Retina (tissue), 1 donor: ENCODE results near the gene PHOSPHO2.
A peak's percentile ranks its signal among the peaks of the same experiment; 100 is the strongest.

ENCODE experiments used
- DNase-seq: peaks from one replicate; pipeline ENCODE4 v3.0.0-alpha.2; 2016

PHOSPHO2 gene, protein sequence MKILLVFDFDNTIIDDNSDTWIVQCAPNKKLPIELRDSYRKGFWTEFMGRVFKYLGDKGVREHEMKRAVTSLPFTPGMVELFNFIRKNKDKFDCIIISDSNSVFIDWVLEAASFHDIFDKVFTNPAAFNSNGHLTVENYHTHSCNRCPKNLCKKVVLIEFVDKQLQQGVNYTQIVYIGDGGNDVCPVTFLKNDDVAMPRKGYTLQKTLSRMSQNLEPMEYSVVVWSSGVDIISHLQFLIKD

DNA sequence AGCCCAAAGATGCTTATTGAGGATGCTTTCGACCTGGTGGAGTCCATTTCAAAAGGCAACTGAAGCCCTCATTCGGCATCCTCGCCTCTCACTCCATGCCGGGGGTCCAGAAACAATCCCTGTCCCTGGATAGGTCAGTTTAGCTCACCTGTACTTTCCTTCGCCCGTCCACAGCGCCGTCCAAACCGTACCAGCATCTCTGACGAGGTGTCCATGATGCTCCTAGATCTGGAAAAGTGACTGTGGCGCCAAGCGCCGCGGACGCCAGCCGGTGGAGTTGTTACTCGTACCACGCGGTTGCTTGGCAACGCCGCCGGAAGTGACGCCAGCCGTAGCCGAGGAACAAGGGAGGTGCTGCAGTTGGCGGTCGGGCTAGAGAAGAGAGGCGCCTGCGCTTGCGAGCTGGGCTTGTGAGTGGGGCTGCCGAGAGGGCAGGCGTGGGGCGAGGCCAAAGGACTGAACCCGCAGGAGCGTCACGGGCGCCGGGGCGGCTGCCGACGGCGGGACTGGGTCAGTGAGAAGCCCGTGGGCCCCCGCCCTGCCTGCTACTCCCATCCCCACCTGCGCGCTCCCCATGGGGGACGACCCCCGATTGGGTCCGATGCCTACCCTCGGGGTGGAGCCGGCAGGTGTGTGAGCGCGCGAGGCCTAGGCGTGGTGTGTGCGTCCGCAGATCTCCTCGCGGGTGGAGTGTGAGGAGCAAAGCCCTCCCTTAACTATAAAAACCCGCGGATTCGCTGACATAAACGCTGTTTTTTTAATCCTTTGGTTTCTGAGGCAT is at the start of gene PHOSPHO2, which contains the start of gene CFAP210:
Gene PHOSPHO2, plus strand, starts transcription at position 357 of the 781 bp plus-strand sequence. CDS start 6,503 bp downstream, outside the sequence.
Gene CFAP210, minus strand, starts transcription at position 293 of the 781 bp plus-strand sequence. Its CDS starts 78 bp downstream, at position 215.
- DNase-seq: peak; percentile 98

DNA sequence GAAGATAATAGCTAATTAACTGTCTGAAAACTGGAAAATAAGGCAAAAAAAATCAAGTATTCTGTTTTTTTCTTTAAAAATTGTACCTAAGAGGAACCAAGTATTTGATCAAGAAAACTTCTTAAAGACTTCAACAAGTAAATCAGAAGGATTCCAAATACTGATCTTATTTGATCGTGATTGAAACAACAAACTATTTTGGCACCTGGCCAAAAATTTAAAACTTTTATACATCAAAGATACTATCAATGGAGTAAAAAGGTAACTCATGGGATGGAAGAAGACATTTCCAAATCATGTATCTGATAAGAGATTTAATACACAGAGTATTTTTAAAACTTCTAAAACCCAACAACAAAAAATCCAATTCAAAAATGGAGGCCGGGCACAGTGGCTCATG is 46.8 kb upstream of the PHOSPHO2 start:
- no peak for DNase-seq

DNA sequence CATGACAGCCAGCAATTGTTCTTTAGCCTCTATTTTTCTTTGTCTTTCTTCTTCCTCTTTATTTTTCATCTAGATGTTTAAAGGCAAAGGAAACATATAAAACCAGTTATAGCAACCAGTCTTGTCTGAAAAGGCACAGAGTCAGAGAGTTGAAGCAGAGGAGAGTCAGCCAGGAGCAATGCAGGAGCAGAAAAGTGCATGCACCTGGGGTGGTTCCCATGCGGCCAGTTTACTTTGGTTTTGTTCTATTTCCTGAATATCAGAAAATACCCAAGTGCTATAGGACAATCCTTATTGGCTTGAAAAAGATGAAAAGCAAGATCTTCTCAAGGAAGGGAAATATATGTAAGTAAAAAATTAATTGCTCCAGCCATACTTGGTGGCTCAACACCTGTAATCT is 45.0 kb upstream of the PHOSPHO2 start:
- no peak for DNase-seq

DNA sequence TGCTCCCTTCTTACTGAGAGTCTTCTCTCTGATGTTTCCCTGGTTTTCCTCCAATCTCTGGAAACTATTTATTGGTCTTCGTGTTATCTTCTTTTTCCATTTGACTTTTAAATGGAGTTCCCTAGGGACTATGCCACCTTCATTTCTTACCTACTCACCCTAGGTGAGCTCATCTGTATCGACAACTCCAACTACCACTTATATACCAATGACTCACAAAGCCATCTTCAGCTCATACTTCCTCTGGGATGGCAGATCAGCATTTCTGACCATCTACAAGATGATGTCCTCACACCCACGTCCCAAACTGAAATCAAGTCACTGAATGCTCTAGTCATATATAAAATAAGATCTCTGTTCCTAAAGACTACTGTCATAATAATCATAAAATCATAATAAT is 40.6 kb upstream of the PHOSPHO2 start:
- DNase-seq: no peak

DNA sequence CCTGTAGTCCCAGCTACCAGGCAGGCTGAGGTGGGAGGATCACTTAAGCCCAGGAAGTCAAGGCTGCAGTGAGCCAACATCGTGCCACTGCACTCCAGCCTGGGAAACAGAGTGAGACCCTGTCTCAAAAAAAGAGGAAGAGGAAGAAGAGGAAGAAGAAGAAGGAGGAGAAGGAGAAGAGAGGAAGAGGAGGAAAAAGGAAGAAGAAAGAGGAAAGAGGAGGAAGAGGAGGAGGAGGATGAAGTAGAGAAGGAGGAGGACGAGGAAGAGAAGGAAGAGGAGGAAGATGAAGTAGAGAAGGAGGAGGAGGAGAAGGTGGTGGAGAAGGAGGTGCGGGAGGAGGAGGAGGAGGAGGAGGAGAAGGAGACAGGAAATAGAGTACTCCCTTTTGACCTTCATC is 38.1 kb upstream of the PHOSPHO2 start:
- no peak for DNase-seq

DNA sequence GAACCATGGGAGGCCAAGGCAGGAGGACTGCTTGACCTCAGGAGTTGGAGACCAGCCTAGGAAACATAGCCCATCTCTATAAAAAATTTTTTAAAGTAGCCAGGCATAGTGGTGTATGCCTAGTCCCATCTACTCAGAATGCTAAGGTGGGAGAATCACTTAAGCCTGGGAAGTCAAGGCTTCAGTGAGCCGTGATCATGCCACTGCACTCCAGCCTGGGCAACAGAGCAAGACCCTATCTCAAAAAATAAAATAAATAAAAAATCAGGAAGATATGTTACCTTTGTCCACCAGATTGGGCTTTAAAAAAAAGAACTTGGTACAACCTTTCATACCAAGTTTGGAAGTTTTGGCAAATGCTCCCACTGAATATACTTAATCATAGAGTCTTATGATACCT is 35.4 kb upstream of the PHOSPHO2 start:
- no peak for DNase-seq

DNA sequence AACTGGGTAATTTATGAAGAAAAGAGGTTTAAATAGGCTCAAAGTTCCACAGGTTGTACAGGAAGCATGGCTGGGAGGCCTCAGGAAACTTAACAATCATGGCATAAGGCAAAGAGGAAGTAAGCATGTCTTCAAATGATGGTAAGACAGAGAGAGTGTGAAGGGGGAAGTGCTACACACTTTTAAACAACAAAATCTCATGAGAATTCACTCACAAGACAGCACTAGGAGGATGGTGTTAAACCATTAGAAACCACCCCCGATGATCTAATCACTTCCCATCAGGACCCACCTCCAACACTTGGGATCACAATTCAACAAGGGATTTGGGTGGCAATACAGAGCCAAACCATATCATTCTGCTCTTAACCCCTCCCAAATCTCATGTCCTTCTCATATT is 34.9 kb upstream of the PHOSPHO2 start:
- no peak for DNase-seq

DNA sequence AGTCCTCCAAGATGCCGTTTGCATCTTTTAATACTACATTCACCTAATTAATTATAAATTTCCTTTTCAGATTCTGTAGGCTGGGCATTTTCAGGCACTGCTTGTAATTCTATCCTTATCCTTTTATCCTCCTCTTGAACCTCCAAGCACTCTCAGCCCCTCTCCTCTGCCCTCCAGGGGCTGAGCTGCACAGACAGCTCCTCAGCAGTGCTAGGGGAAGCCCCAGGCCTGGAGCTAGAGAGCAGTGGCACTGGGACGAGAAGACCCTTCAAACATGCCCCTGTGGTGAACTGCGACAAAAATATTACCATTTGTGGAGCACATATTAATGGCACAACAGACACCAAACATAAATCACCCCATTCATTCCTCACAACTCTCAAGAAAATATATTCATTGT is 33.0 kb upstream of the PHOSPHO2 start:
- DNase-seq: no peak

DNA sequence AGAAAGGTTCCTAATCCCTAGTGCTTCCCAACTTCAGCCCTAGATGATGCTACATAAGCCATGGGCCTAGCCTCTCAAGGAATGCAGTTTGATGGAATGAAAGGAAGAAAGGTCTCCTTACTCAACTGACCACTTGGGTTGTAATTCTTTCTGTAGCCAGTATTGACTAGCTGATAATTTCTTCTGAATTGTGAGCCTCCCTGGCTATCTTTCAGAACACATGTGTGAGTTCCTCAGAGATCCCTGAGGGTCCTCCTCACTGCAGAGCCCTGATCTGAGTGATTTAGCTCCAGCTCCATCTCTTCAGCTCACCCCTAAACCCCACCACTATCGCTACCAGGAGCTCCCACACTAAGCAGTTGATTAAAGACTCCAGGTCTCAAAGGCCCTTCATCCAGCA is 31.5 kb upstream of the PHOSPHO2 start:
- no peak for DNase-seq

DNA sequence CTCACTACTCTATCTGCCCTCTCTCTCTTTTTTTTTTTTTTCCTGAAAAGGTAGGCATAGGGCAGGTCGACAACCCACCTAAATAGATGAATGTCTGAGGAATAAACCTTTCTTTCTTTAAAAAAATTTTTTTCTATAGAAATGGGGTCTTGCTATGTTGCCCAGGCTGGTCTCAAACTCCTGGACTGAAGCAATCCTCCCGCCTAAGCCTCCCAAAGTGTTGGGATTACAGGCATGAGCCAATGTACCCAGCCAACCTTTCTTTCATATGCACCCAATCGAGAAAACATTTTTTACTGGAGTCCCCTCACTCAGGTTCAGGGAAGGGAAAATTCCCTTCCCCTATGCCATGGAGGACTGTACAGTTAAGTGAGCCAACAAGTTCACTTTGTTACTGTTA is 31.0 kb upstream of the PHOSPHO2 start:
- DNase-seq: no peak

DNA sequence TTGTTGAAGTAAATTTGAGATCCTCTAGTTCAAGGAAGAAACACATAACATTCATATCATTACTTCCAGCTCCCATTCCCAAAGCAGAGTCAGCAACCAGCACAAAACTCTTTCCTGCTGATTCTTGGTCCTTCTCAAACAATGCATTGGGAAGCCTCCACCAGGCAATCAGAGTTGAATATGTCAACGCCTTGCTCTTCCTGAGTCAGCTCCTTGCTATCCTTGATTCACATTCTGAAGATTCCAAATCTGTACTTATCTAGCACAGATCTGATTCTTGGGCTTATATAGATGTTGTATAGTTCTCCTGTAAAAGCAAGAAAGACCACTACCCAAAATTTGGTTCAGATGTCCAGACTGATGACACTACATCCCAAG is 29.7 kb upstream of the PHOSPHO2 start:
- DNase-seq: no peak

DNA sequence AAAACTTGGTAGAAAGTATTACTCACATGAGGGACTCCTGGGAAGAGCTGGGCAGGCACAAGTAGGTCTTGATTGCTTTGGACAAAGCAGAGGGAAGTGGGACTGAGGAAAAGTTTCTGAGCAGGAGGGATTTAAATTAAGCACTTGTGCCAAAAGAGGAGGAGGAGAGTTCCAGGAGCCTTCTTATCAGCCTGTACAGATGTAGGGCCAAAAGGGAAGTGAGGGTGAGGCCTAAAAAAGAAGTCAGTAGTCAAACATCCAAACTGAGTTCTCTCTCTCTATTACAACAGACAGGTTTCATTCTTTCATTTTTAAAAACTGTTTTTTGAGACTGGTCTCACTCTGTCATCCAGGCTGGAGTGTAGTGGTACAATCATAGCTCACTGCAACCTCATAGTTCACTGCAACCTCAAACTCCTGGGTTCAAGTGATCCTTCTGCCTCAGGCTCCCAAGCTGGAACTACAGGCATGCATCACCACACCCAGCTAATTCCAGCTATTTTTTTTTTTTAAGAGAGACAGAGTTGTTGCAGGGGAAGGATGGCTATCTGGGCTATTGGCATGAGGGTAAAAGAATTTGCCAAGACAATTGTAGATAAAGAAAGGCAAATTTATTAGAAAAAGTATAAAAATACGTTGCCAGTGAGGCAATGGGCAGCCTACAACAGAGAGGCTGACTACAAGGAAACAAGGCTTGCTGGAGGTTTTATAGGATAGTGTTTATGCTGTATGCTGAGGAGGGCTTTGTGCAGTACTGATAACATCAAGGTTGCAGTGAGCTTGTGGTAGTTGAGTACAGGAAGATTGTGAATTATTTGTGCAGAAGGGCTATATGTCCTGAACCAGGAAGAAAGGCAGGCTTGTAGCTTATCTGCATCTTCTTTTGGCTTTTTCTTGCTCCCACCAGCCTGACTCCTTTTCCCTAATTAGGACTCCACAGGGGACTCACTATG is 29.0 kb upstream of the PHOSPHO2 start:
- DNase-seq: no peak

DNA sequence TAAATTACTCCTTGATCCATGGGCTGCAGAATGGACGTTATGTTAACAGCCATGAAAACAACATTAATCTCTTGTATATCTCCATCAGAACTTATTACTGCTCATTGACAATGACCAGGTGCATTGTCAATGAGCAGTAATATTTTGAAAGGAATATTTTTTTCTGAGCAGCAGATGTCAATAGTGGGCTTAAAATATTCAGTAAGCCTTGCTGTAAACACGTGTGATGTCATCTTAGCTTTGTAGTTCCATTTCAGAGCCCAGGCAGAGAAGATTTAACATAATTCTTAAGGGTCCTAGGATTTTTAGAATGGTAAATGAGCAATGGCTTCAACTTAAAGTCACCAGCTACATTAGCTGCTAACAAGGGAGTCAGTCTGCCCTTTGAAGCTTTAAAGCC is 26.7 kb upstream of the PHOSPHO2 start:
- no peak for DNase-seq

DNA sequence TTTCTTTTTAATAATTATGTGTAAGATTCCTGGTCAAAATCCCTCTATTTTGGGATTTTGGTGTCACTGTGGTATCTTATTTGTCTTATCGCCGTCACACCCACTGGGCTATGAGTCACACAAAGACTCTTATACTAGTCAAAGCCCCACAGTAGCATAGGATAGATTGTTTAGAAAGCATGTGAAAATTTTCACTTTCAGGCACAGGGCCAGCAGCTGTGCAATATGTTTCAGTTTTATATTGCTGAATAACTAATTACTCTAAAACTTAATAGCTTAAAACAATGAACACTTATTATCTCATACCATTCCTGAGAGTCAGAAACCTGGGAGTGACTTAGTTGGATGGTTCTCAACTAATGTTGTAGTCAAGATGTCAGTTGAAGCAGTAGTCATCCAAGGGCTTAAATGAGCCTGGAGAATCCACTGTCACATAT is 24.0 kb upstream of the PHOSPHO2 start:
- DNase-seq: no peak

DNA sequence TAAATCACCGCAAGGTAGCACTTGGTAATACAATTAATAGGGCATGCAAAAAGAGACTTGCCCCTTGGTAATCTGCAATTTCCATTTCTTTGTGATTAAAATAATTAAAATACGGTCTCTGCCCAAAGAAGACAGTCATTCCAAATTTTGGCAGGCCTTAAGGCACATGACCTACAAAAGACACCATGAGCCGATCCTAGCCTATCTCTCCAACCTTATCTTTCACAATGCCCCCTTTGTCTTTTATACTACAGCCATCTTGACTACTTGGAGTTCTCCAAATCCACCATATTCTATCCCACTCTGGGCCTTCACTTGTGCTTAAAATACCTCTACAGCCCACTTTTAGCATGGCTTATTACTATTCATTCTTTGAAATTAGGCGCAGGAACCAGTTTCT is 23.3 kb upstream of the PHOSPHO2 start:
- no peak for DNase-seq

DNA sequence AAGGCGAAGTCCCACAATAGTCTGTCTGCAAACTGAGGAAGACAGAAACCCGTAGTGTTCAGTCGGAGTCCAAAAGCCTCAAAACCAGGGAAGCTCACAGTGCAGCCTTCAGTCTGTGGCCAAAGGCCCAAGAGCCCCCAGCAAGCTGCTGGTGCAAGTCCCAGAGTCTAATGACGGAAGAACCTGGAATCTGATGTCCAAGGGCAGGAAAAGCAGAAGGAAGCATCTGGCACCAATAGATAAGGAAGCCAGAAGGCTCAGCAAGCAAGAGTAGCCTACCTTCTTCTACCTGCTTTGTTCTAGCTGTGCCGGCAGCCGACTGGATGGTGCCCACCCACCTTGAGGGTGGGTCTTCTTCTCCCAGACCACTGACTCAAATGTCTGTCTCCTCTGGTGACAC is 21.9 kb upstream of the PHOSPHO2 start:
- no peak for DNase-seq

DNA sequence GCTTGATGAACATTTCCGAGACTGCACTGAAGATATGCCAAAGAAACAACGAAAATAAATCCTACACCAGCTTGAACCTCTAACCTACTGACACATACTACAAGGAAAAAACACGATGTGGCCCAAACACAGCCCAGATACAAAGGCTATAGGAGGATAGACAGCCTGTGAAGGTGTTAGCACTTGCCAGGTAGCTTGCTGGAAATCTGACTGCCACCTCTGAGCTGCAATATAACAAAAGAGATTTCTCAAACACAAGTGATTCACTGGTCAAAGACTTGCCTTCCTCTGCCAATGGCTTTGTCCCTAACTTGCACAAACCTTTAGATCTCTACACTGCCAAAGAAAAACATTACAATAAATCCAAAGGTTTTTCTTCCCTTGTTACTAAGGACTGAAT is 21.2 kb upstream of the PHOSPHO2 start:
- no peak for DNase-seq

DNA sequence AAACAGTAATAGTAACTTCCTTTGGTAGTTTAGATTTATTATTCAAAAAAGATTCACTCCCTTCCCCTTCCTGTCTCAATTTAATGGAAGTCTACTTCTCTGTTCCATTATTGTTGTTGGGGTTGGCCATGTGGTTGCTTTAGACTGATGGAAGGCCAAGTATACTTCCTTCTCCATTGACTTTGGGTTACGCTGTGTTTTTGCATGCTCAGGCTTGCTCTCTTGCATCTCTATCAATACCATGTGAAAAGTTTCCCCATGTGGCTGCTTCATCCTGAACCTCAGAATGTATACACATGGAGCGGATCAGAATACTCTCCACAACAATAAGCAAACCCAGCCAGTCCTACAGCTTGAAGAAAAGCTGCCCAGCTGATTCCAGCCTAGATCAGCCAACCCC is 20.3 kb upstream of the PHOSPHO2 start:
- DNase-seq: no peak

DNA sequence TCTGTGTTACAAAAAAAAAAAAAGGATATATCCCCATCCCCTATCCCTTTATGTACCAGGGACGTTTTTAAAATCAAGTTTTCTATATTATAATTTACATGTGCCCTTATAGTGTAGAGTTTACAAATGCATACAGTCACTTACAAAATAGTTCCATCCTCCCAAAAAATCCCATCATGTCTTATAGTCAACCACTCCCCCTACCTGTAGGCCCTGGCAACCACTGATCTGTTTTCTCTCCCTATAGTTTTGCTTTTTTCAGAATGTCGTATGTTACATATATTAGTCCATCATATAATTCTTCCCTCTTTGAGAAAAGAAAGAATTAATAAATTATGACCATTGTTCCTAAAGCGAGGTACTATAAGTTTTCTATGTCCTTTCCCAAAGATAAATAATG is 17.9 kb upstream of the PHOSPHO2 start:
- no peak for DNase-seq

DNA sequence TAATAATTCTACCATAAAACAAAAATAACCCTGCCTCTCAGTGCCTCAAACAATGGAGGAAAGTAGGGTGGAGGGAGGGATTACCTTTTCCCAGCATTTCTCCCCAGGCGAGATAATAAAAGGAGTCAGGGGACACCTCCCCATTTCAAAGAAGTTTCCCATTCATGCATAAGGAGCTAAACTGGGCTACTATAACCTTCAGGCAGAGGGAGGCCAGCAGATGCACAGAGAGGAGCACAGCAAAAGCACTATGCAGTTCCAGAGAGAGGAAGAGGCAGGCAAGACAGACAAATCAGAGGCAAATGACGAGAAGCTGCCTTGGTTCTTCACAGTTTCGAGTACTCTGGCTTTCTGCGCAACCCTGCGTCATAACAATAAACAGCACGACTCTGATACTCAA is 17.4 kb upstream of the PHOSPHO2 start:
- no peak for DNase-seq

DNA sequence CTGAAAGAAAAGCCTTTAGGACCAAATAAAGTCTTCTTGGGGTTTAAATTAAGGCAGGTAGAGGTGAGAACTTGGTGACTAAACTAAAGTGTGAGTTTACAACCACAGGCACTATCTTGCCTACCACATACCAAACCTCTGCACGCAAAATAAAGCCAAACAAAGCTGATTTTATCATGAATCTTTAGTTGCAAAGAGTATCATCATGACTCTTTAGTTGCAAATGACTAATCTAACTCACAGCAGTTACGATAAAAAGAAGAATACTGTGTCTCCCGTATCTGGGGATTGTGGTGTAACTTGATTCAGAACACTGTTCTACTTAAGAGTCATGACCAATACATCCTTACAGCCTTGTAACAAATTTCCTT is 11.2 kb upstream of the PHOSPHO2 start:
- DNase-seq: no peak

DNA sequence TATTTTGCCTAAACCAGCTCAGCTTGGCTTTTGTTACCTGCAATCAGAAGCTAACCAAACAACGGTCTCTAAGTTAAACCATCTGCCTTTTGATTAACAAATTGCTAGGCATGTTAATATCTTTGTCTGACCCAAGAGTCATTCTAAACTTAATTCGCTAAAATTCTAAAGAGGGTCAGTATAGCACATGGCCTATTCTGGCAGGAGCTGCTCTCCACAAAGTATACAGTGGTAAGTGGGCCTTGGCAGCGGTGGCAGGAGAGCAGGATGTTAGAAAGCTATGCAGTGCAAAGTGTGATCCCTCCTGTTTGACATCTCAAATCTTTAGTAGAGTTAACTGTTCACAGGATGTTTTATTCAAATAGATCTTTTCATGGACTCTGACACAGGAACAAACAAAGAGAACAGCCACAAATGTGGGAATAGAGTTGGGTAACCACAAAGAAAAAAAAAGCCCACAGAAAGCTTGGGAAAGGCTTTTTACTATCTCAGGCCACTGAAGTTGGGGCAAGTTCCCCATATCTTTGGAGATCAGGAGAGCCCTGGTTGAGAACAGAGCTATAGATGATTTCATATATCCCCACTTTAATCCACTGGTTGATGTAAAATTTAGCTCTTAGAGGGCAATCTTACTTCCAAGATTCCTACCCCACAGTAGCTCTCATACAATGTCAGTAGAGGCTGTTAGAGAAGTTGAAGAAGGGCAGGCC is 10.7 kb upstream of the PHOSPHO2 start:
- DNase-seq: no peak

DNA sequence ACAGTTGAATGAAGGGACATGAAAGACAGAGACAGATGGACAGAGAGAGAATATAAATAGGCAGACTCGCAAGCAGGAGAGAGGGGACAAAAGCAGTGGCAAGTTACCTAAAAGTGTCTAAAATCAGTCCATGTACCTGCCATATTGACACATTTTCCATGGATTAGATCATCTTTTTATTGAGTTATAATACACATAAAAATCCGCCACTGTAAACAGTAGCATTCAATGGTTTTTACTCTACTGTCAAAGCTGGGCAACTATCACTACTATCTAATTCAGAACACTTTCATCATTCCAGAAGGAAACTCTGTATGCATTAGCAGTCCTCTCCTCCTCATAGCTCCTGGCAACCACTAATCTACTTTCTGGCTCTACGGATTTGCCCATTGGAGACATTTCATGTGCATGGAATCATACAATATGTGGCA is 10.1 kb upstream of the PHOSPHO2 start:
- no peak for DNase-seq
